Transverse colon (tissue), 4 donors: ENCODE data around the gene TTC16. TPM values are rescaled to one million over a fixed set of nuclear protein-coding genes. Genes with fewer than 3 reads are reported as not detected.

Experiments
- DNase-seq: peaks from one replicate; pipeline ENCODE4 v3.0.0-alpha.2; 2019
- H3K27ac ChIP-seq, 4 donors: fragments of 200-600 bp; sonication (generic); 2 replicates each; pipeline ENCODE4 v1.5.1; 2016 to 2018; ENCODE audit warnings: inconsistent platforms in 4 of 4
- H3K27me3 ChIP-seq: fragments of 200-600 bp; sonication (generic); 2 replicates; pipeline ENCODE4 v1.5.1; 2017; ENCODE audit warnings: inconsistent platforms
- H3K36me3 ChIP-seq, 4 donors: fragments of 200-600 bp; sonication (generic); 2 replicates each; pipeline ENCODE4 v1.5.1; 2017 to 2019; ENCODE audit warnings: inconsistent platforms in 4 of 4
- H3K4me1 ChIP-seq, 4 donors: fragments of 200-600 bp; sonication (generic); 2 replicates each; pipeline ENCODE4 v1.5.1; 2017 to 2020; ENCODE audit warnings: inconsistent platforms in 4 of 4
- H3K4me3 ChIP-seq, 4 donors: fragments of 200-600 bp; sonication (generic); 1 replicate in 1 of 4; 2 replicates in 3 of 4; pipeline versions ENCODE4 v1.5.1 to v1.6.1; 2017 to 2019; ENCODE audit warnings: inconsistent platforms in 4 of 4
- H3K9me3 ChIP-seq, 2 donors: fragments of 200-600 bp; sonication (generic); 2 replicates each; pipeline ENCODE4 v1.5.1; 2017 to 2019; ENCODE audit warnings: inconsistent platforms in 2 of 2
- EP300 ChIP-seq: sonication (generic); formaldehyde crosslinking; IDR thresholded peaks from one replicate; pipeline ENCODE4 v1.6.1; 2017; ENCODE audit warnings: antibody characterized with exemption, low read depth
- POLR2A ChIP-seq: fragments of 450-650 bp; IDR thresholded peaks from one replicate; pipeline ENCODE4 v1.6.1; 2016; ENCODE audit warnings: antibody characterized with exemption, mild to moderate bottlenecking, moderate library complexity
- POLR2AphosphoS5 ChIP-seq, 3 donors: sonication (generic); formaldehyde crosslinking; IDR thresholded peaks; one replicate each; pipeline ENCODE4 v1.6.1; 2016; ENCODE audit warnings: antibody characterized with exemption in 3 of 3
- WGBS, 2 donors: methylation state at CpG; one replicate each; pipeline ENCODE4 v1.1.5; 2018; ENCODE audit warnings: low coverage in 1 of 2; 5-methylcytosine and 5-hydroxymethylcytosine counted together
- in situ Hi-C, 4 donors: fragments of 200-750 bp; cut with MboI; loops; one replicate each; pipeline versions ENCODE4 v1.15.0 to v1.15.1; 2017; ENCODE audit warnings: low sequenced_read_pairs in 3 of 4, low pct_ligation_motif_present in 1 of 4, low pct_unique_long_range_greater_than_20kb in 1 of 4
- intact Hi-C: fragments of 100-400 bp; cut with DNase I; formaldehyde crosslinking; loops from one replicate; pipeline ENCODE4 v1.15.1; 2023; ENCODE audit warnings: low total_unique reads
- total RNA-seq, 4 donors: library from RNA; depleted of rRNA; stranded (reverse); fragments of >200 nt; gene quantifications; one replicate each; pipeline ENCODE4 v1.1.0, GENCODE V29; 2016
- TF ChIP-seq, protein P1 (sequence below), 5 experiments: fragments of 200-600 bp in 3 of 5; fragments of 450-650 bp in 2 of 5; sonication (generic) in 3 of 5; IDR thresholded peaks; 1 replicate in 2 of 5; 2 replicates in 3 of 5; pipeline ENCODE4 v1.5.1; 2016 to 2017; ENCODE audit warnings: antibody characterized with exemption in 5 of 5, inconsistent platforms in 3 of 5, mild to moderate bottlenecking in 2 of 5, moderate library complexity in 1 of 5

TTC16 gene
- total RNA-seq, 4 donors from 2014 or later = not detected

DNA sequence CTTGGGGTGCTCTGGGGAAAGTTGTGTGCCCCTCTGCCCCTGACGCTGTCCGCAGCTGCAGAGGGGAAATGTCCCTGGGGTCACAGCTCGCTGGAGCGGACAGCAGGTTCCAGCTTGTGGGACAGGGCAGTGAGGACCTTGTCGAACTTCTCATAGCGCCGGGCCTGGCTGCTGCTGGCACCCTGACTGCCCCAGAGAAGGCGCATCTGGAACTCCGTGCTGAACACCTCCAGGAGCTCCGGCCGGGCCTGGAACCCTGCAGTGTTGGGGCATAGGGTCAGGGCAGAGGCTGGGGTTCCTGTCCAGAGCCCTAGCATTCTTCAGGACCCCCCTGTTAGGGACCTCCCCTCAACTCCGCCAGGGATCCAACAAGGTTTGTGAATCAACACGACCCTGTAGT is 22.8 kb downstream of the TTC16 start:
- in situ Hi-C loops = loop anchor here (5.0 to 25.0 kb wide), 6 partner anchors 44 to 226 kb away; no protein-coding TSS in a partner anchor

DNA sequence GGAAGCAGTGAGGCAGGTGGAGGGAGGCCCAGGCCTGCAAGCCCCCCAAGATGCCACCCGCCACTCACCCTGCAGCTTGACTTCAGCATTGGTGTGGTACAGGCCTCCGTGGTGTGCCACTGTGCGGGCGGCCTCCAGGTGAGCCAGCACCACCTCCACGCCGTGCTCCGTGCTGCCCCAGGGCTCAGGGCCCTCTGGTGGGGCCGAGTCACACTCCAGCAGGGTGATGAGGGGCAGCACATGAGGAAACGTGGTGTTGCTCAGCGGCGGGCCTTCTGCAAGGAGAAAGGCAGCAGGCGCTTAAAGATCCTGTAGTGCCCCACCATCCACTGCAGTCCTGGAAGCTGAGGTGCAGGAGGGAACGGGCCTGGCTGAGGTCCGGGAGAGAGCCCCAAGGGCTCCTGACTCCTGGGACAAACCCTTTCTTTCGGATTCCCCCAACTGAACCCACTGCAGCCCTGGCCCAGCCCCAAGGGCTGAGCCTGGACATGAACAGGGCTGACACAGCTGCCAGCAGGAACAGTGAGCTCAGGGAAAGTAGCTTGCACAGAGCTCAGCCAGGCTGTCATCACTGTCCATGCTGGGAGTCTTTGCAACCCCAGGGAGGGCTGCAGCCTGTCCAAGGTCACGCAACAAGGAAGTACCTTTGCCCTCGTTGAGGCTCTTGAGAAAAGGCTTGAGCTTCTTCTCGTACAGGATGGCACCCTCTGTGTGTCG is 23.9 kb downstream of the TTC16 start:
- WGBS, 2 donors = 82% methylated on average over 19 of the region's 19 CpGs; no CpG with 5 or more reads in 1 of the 2 donors
- Histone ChIP-seq H3K9me3 (no peaks in the 10 kb centered on the region), H3K36me3 (no peaks in the 10 kb centered on the region), H3K27ac (peak overlapping the region; percentile 17 to 59 (median 34)), H3K4me3 (no peak overlapping the region), H3K27me3 (peaks cover 26% of the 10 kb centered on the region), H3K4me1 (peaks cover 0 to 19% (median 11%) of the 10 kb centered on the region in 4 donors)
- intact Hi-C loops (loop anchor here (5.0 to 10.0 kb wide), 2 partner anchors 183 to 235 kb away; no protein-coding TSS in a partner anchor), in situ Hi-C loops (loop anchor here (5.0 to 25.0 kb wide), 6 partner anchors 43 to 227 kb away; no protein-coding TSS in a partner anchor)
- TF ChIP-seq POLR2A = no peak
- TF ChIP-seq EP300 = no peak
- TF ChIP-seq, protein P1, sequence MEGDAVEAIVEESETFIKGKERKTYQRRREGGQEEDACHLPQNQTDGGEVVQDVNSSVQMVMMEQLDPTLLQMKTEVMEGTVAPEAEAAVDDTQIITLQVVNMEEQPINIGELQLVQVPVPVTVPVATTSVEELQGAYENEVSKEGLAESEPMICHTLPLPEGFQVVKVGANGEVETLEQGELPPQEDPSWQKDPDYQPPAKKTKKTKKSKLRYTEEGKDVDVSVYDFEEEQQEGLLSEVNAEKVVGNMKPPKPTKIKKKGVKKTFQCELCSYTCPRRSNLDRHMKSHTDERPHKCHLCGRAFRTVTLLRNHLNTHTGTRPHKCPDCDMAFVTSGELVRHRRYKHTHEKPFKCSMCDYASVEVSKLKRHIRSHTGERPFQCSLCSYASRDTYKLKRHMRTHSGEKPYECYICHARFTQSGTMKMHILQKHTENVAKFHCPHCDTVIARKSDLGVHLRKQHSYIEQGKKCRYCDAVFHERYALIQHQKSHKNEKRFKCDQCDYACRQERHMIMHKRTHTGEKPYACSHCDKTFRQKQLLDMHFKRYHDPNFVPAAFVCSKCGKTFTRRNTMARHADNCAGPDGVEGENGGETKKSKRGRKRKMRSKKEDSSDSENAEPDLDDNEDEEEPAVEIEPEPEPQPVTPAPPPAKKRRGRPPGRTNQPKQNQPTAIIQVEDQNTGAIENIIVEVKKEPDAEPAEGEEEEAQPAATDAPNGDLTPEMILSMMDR (IDR thresholded peaks at IDR 0.05) = no peak
- TF ChIP-seq POLR2AphosphoS5 (IDR thresholded peaks at IDR 0.05) = no peak
- DNase-seq = no peak

More for the DNA sequence above, 22.8 kb downstream of the TTC16 start:
- Histone ChIP-seq H3K36me3 (no peaks in the 10 kb centered on the region), H3K27me3 (peaks cover 24% of the 10 kb centered on the region), H3K4me3 (no peak overlapping the region), H3K4me1 (peaks cover 6 to 28% (median 20%) of the 10 kb centered on the region in 4 donors), H3K9me3 (no peaks in the 10 kb centered on the region), H3K27ac (no peak overlapping the region)
- intact Hi-C loops = loop anchor here (5.0 to 10.0 kb wide), 2 partner anchors 184 to 234 kb away; no protein-coding TSS in a partner anchor
- no peak for TF ChIP-seq POLR2AphosphoS5 (IDR thresholded peaks at IDR 0.05)
- TF ChIP-seq, protein P1 (IDR thresholded peaks at IDR 0.05) = no peak
- no peak for TF ChIP-seq POLR2A
- DNase-seq = no peak
- 79 to 93% methylated on average over 2 to 13 of the region's 13 CpGs for WGBS, 2 donors

DNA sequence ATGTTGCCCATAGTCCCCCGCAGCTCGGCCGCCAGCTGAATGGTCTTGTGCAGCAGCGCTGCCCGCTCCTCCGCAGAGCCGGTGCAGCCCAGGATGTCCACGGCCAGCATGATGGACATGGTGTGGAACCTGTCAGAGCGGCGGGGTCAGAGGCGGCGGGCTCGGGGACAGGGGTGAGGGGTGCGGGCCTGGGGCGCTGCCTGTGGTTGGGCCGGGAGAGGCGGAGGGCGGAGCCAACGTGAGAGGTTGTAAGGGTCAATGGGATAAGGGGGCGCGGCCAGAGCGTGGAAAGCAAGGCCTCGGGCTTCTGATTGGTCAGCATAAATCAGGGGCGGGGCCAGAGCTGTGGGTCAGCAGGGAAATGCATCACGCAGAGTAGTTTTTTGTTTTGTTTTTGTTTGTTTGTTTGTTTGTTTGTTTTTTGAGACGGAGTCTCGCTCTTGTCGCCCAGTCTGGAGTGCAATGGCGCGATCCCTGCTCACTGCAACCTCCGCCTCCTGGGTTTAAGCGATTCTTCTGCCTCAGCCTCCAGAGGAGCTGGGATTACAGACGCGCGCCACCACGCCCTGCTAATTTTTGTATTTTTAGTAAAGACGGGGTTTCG is 26.1 kb downstream of the TTC16 start:
- DNase-seq = peak; percentile 54
- 42 to 56% methylated on average over 12 to 35 of the region's 38 CpGs for WGBS, 2 donors
- no peaks in the 10 kb centered on the region for H3K36me3 ChIP-seq
- intact Hi-C loops (no loop called here), in situ Hi-C loops (loop anchor here in 2 of 4 donors (25.0 kb wide), 2 partner anchors 155 to 230 kb away; no protein-coding TSS in a partner anchor)
- no peaks in the 10 kb centered on the region for H3K9me3 ChIP-seq
- H3K4me1 ChIP-seq = peaks cover 0 to 16% (median 9%) of the 10 kb centered on the region in 4 donors
- H3K27ac ChIP-seq = no peak overlapping the region
- TF ChIP-seq EP300 (no peak), POLR2A (no peak), POLR2AphosphoS5 (IDR thresholded peaks at IDR 0.05) (no peak)
- TF ChIP-seq, protein P1 (IDR thresholded peaks at IDR 0.05) = no peak
- no peak overlapping the region for H3K4me3 ChIP-seq
- peaks cover 26% of the 10 kb centered on the region for H3K27me3 ChIP-seq

DNA sequence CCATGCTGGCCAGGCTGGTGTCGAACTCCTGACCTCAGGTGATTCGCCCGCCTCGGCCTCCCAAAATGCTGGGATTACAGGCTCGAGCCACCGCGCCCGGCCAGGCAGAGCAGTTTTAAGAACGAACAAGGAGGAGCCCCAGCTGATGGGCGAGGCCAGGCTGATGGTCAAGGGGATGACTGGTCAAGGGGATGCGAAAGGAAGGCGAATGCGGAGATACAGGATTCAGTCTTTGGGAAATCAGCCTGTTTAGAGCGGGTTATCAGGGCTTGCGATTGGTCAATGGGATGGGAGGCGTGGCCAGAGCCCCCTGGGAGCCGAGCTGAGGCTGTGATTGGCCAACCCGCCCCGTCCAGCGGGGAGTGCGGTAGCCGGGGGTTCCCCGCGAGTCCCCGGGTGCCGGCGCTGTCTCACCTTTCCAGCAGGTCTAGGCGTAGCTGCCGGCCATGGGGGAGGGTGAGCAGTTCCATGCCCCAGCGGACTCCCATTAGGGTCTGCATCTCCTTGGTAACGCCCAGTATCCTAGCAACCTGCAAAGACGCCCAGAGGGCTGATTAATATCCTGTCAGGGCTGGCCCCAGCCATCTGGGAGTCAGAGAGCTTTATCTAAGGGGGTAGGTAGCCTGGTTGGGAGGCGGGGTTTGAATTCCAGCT is 26.7 kb downstream of the TTC16 start:
- TF ChIP-seq POLR2AphosphoS5 (IDR thresholded peaks at IDR 0.05) (no peak), POLR2A (no peak), EP300 (no peak)
- TF ChIP-seq, protein P1 (IDR thresholded peaks at IDR 0.05) = no peak
- Histone ChIP-seq H3K36me3 (no peaks in the 10 kb centered on the region), H3K9me3 (no peaks in the 10 kb centered on the region), H3K4me1 (peaks cover 0 to 16% (median 9%) of the 10 kb centered on the region in 4 donors), H3K27ac (no peak overlapping the region), H3K27me3 (peaks cover 31% of the 10 kb centered on the region), H3K4me3 (no peak overlapping the region)
- intact Hi-C loops = no loop called here
- no peak for DNase-seq
- in situ Hi-C loops = loop anchor here in 2 of 4 donors (25.0 kb wide), 2 partner anchors 155 to 230 kb away; no protein-coding TSS in a partner anchor
- WGBS, 2 donors = 47 to 50% methylated on average over 3 to 33 of the region's 33 CpGs
